Mesenchymal stem cell (in vitro differentiated cells and primary cell): Measurements from ENCODE around the gene TGFBR1.

Source experiments
- DNase-seq: peaks from one replicate; pipeline ENCODE4 v3.0.0-alpha.2; 2013
- H2AFZ ChIP-seq: one replicate; pipeline ENCODE4 v1.6.1; 2013; ENCODE audit warnings: low read depth, mild to moderate bottlenecking, control low read depth, inconsistent platforms, low read length, moderate library complexity
- H2AK5ac ChIP-seq: 2 replicates; pipeline ENCODE4 v1.6.1; 2013; ENCODE audit warnings: low read length, moderate library complexity, mild to moderate bottlenecking, inconsistent platforms; ENCODE audit not compliant: severe bottlenecking
- H2BK120ac ChIP-seq: one replicate; pipeline ENCODE4 v1.6.1; 2013; ENCODE audit warnings: low read depth, mild to moderate bottlenecking, inconsistent platforms, low read length, moderate library complexity
- H2BK12ac ChIP-seq, 2 experiments: one replicate each; pipeline ENCODE4 v1.6.1; 2013; ENCODE audit warnings: inconsistent platforms in 2 of 2, low read length in 2 of 2, mild to moderate bottlenecking in 2 of 2, moderate library complexity in 2 of 2, control low read depth in 1 of 2
- H2BK15ac ChIP-seq: one replicate; pipeline ENCODE4 v1.6.1; 2013; ENCODE audit warnings: mild to moderate bottlenecking, low read depth, inconsistent platforms; ENCODE audit not compliant: poor library complexity, severe bottlenecking
- H2BK5ac ChIP-seq: 2 replicates; pipeline ENCODE4 v1.6.1; 2013; ENCODE audit warnings: low read depth, mild to moderate bottlenecking, low read length, control low read depth, inconsistent platforms; ENCODE audit not compliant: poor library complexity, severe bottlenecking
- H3K14ac ChIP-seq, 2 experiments: one replicate each; pipeline ENCODE4 v1.6.1; 2013; ENCODE audit warnings: inconsistent platforms in 2 of 2, low read length in 2 of 2, control low read depth in 1 of 2, mild to moderate bottlenecking in 1 of 2, moderate library complexity in 1 of 2
- H3K18ac ChIP-seq, 2 experiments: one replicate each; pipeline ENCODE4 v1.6.1; 2013; ENCODE audit warnings: inconsistent platforms in 2 of 2, low read length in 2 of 2, control low read depth in 1 of 2, low read depth in 1 of 2, mild to moderate bottlenecking in 1 of 2
- H3K23ac ChIP-seq, 2 experiments: one replicate each; pipeline ENCODE4 v1.6.1; 2013; ENCODE audit warnings: inconsistent platforms in 2 of 2, low read length in 2 of 2, mild to moderate bottlenecking in 2 of 2, moderate library complexity in 2 of 2, control low read depth in 1 of 2
- H3K27ac ChIP-seq: 2 replicates; pipeline ENCODE4 v1.5.1; 2013; ENCODE audit warnings: mild to moderate bottlenecking, moderate library complexity, low read length, control low read depth, inconsistent platforms; ENCODE audit not compliant: poor library complexity, severe bottlenecking
- H3K27me3 ChIP-seq, 2 experiments: 2 replicates each; pipeline versions ENCODE4 v1.6.1 to v1.7.0; 2013; ENCODE audit warnings: low read length in 2 of 2, mild to moderate bottlenecking in 2 of 2, moderate library complexity in 2 of 2, control low read depth in 1 of 2, inconsistent platforms in 1 of 2; ENCODE audit not compliant: control insufficient read depth in 1 of 2, insufficient read depth in 1 of 2
- H3K36me3 ChIP-seq, 2 experiments: 2 replicates each; pipeline versions ENCODE4 v1.6.1 to v1.7.0; 2013; ENCODE audit warnings: low read length in 2 of 2, control low read depth in 1 of 2, inconsistent platforms in 1 of 2, low read depth in 1 of 2, mild to moderate bottlenecking in 1 of 2; ENCODE audit not compliant: insufficient read depth in 2 of 2, control insufficient read depth in 1 of 2
- H3K4ac ChIP-seq, 2 experiments: one replicate each; pipeline ENCODE4 v1.6.1; 2013; ENCODE audit warnings: inconsistent platforms in 2 of 2, low read length in 2 of 2, mild to moderate bottlenecking in 2 of 2, moderate library complexity in 2 of 2, control low read depth in 1 of 2, low read depth in 1 of 2
- H3K4me1 ChIP-seq: 2 replicates; pipeline ENCODE4 v1.6.1; 2013; ENCODE audit warnings: low read depth, low read length, control low read depth; ENCODE audit not compliant: control insufficient read depth, insufficient read depth
- H3K4me2 ChIP-seq: 2 replicates; pipeline ENCODE4 v1.6.1; 2013; ENCODE audit warnings: low read length, mild to moderate bottlenecking, inconsistent platforms; ENCODE audit not compliant: poor library complexity, severe bottlenecking
- H3K4me3 ChIP-seq, 2 experiments: 2 replicates each; pipeline versions ENCODE4 v1.5.1 to v1.7.0; 2013; ENCODE audit warnings: low read length in 2 of 2, mild to moderate bottlenecking in 2 of 2, control low read depth in 1 of 2, low read depth in 1 of 2; ENCODE audit not compliant: insufficient read depth in 1 of 2
- H3K79me1 ChIP-seq: replicated peaks from 2 replicates; pipeline ENCODE4 v1.6.1; 2013; ENCODE audit warnings: mild to moderate bottlenecking, control low read depth, low read length, inconsistent platforms; ENCODE audit not compliant: poor library complexity, severe bottlenecking
- H3K9ac ChIP-seq: 2 replicates; pipeline ENCODE4 v1.7.0; 2013; ENCODE audit warnings: mild to moderate bottlenecking, low read length, moderate library complexity
- H3K9me3 ChIP-seq: 2 replicates; pipeline ENCODE4 v1.7.0; 2013; ENCODE audit warnings: mild to moderate bottlenecking, low read length; ENCODE audit not compliant: control insufficient read depth
- H4K8ac ChIP-seq: one replicate; pipeline ENCODE4 v1.6.1; 2013; ENCODE audit warnings: inconsistent platforms, mild to moderate bottlenecking, low read length, moderate library complexity
- H4K91ac ChIP-seq: one replicate; pipeline ENCODE4 v1.6.1; 2013; ENCODE audit warnings: mild to moderate bottlenecking, low read length, inconsistent platforms
- WGBS: methylation state at CpG from one replicate; pipeline ENCODE4 v1.1.7; 2013; ENCODE audit warnings: mixed read lengths; 5-methylcytosine and 5-hydroxymethylcytosine counted together

Gene TGFBR1

DNA sequence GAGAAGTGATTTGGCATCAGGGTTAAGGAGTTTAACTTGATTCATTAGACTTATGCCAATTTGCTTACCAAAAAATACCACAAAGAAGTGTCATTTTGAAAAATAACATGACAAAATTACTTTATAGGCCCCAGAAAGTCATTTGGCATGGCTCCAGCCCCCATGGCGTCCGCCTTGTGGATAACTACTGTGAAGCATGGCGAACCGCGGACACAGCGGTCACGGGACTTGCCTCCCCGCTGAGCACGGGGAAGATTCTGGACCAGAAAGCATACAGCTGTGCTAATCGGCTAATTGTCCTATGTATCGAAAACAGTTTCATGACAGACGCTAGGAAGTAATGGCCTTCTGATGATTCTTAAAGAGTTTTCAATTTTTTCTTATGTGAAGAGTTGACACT is 35.4 kb upstream of the TGFBR1 start:
- no peak overlapping the region for H3K9ac ChIP-seq
- H3K27me3 ChIP-seq, result no peaks in the 10 kb centered on the region
- H2BK120ac ChIP-seq, result no peak overlapping the region
- no peaks in the 10 kb centered on the region for H3K9me3 ChIP-seq
- no peaks in the 10 kb centered on the region for H3K79me1 ChIP-seq
- no peak overlapping the region for H3K18ac ChIP-seq
- H3K4me2 ChIP-seq, result no peak overlapping the region
- peaks cover 11% of the 10 kb centered on the region for H3K4me1 ChIP-seq
- H2AFZ ChIP-seq, result no peak overlapping the region
- no peak overlapping the region for H4K8ac ChIP-seq
- 98% methylated on average over 12 of the region's 12 CpGs for whole genome bisulfite sequencing
- H3K23ac ChIP-seq, result no peak overlapping the region
- no peak overlapping the region for H2BK5ac ChIP-seq
- peak overlapping the region; percentile 57 for H4K91ac ChIP-seq
- no peak overlapping the region for H3K27ac ChIP-seq
- H3K4ac ChIP-seq, result no peak overlapping the region
- H3K36me3 ChIP-seq, result peaks cover 0 to 18% of the 10 kb centered on the region in 2 experiments
- no peak overlapping the region for H2BK15ac ChIP-seq
- DNase-seq, result no peak
- no peak overlapping the region for H3K4me3 ChIP-seq
- H2AK5ac ChIP-seq, result no peak overlapping the region
- peak overlapping the region in 1 of 2 experiments; percentile 29 for H2BK12ac ChIP-seq
- no peak overlapping the region for H3K14ac ChIP-seq

DNA sequence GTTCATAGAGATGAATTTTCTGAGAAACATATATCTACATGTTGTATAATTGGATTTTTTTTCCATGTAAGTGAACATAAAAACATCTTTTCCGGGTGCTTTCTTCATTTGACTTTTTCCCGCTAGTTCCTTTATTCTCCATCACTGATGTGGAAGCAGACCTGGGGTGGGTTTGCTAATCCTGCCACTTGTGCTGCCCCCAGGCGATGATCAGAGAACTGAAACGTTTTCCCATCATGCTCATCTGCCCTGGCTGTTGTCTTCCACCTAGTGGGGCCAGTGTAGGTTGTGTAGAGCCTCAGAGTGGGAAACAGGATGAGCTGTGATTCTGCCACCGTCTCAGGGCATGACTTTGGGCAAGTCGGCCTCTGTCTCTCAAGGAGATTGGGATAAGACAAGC is 34.2 kb upstream of the TGFBR1 start:
- Histone ChIP-seq H3K9me3 (no peaks in the 10 kb centered on the region), H3K79me1 (no peaks in the 10 kb centered on the region), H2BK12ac (peak overlapping the region; percentile 28 to 51), H3K4me3 (no peak overlapping the region), H3K27me3 (no peaks in the 10 kb centered on the region), H2BK5ac (no peak overlapping the region), H3K4me2 (no peak overlapping the region), H3K23ac (no peak overlapping the region), H4K91ac (no peak overlapping the region), H3K9ac (no peak overlapping the region), H3K14ac (no peak overlapping the region), H2BK120ac (no peak overlapping the region), H3K36me3 (peaks cover 0 to 18% of the 10 kb centered on the region in 2 experiments), H3K4me1 (peaks cover 14% of the 10 kb centered on the region), H2AFZ (no peak overlapping the region), H2AK5ac (peak overlapping the region; percentile 71), H3K18ac (peak overlapping the region in 1 of 2 experiments; percentile 48), H3K4ac (no peak overlapping the region), H4K8ac (peak overlapping the region; percentile 63), H2BK15ac (peak overlapping the region; percentile 44), H3K27ac (no peak overlapping the region)
- DNase-seq, result no peak
- WGBS, result 96% methylated on average over 3 of the region's 6 CpGs

DNA sequence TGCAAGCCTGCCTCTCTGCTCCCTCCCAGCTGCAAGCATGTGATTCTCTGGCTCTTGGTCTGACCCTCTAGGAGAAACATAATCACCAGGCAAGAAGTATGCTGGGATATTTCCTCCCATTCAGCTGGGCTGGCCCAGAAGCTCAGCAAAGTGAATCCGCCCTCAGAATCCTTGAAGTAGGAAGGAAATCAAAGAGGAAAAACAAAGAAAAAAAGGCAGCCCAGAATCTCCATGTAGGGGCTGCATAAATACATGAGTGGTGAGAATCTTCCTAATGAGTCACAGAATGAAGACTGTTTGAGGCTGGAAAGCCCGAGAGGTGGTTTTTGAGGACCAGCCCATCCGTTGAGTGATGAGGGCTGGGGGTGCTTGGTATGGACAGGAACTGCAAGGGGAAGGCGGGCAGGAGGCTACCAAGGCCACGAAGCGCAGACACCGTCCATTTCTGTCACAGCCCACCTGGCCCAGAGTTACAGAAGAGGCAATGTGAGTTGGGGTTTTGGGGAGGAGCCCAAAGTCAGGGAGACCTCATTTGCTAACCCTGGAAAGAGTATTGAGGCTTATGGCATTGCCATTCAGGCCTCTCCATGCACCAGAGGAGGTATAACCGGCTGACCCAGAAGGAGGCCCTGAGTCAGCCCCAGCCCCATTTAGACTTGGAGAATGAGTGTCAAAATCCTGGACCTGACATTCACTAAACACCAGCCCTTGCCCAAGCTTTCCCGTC is 33.4 kb upstream of the TGFBR1 start:
- Histone ChIP-seq H2AFZ (no peak overlapping the region), H3K4me3 (no peak overlapping the region), H2AK5ac (no peak overlapping the region), H3K79me1 (no peaks in the 10 kb centered on the region), H2BK12ac (peak overlapping the region; percentile 31 to 49), H3K27me3 (no peaks in the 10 kb centered on the region), H3K4me2 (no peak overlapping the region), H2BK5ac (no peak overlapping the region), H3K18ac (peak overlapping the region; percentile 18 to 61), H3K9ac (no peak overlapping the region), H3K23ac (no peak overlapping the region), H3K27ac (peak overlapping the region; percentile 6), H2BK15ac (peak overlapping the region; percentile 82), H2BK120ac (peak overlapping the region; percentile 54), H3K4ac (peak overlapping the region in 1 of 2 experiments; percentile 47), H3K9me3 (no peaks in the 10 kb centered on the region), H3K36me3 (peaks cover 0 to 18% of the 10 kb centered on the region in 2 experiments), H4K8ac (peak overlapping the region; percentile 80), H3K4me1 (peaks cover 13% of the 10 kb centered on the region), H4K91ac (peak overlapping the region; percentile 41), H3K14ac (no peak overlapping the region)
- 86% methylated on average over 9 of the region's 9 CpGs for WGBS
- DNase-seq, result peak; percentile 45

GRCh38 chr9:99072040-99072394 is 32.9 kb upstream of the TGFBR1 start:
- H2BK5ac ChIP-seq, result no peak overlapping the region
- H3K36me3 ChIP-seq, result peaks cover 0 to 18% of the 10 kb centered on the region in 2 experiments
- 74% methylated on average over 5 of the region's 6 CpGs for WGBS
- H3K4me3 ChIP-seq, result no peak overlapping the region
- no peak overlapping the region for H2BK15ac ChIP-seq
- H3K27ac ChIP-seq, result no peak overlapping the region
- DNase-seq, result no peak
- H2BK120ac ChIP-seq, result no peak overlapping the region
- H2AFZ ChIP-seq, result no peak overlapping the region
- peak overlapping the region in 1 of 2 experiments; percentile 17 for H2BK12ac ChIP-seq
- no peaks in the 10 kb centered on the region for H3K9me3 ChIP-seq
- no peak overlapping the region for H3K14ac ChIP-seq
- H3K27me3 ChIP-seq, result no peaks in the 10 kb centered on the region
- no peaks in the 10 kb centered on the region for H3K79me1 ChIP-seq
- no peak overlapping the region for H3K23ac ChIP-seq
- peaks cover 13% of the 10 kb centered on the region for H3K4me1 ChIP-seq
- peak overlapping the region; percentile 18 to 51 for H3K18ac ChIP-seq
- H2AK5ac ChIP-seq, result no peak overlapping the region
- H3K9ac ChIP-seq, result no peak overlapping the region
- H4K8ac ChIP-seq, result no peak overlapping the region
- H4K91ac ChIP-seq, result no peak overlapping the region
- no peak overlapping the region for H3K4me2 ChIP-seq
- no peak overlapping the region for H3K4ac ChIP-seq
